PC-3 (cell line): Measurements from ENCODE around the gene MFSD2B. TPM values are rescaled to one million over a fixed set of nuclear protein-coding genes. Genes with fewer than 3 reads are reported as not detected.

Experiments used
- ATAC-seq: fragments of 200-7000 bp; cut with Tn5 transposase; 2 replicates; pipeline ENCODE4 v1.9.1; 2020; ENCODE audit warnings: mild to moderate bottlenecking, moderate library complexity
- BruUV-seq: library from RNA; stranded (reverse); fragments of 400-500 nt; replicated peaks from 2 replicates; lab custom pipeline; 2021; lab: Mats Ljungman, UMichigan
- CTCF ChIA-PET: fragments of 300-600 bp; sonication (Branson Sonifier 250); formaldehyde crosslinking; loops from one replicate; lab custom pipeline; 2022; ENCODE audit warnings: antibody characterized with exemption; lab: Charles Lee
- POLR2A ChIA-PET: fragments of 300-600 bp; sonication (Branson Sonifier 250); formaldehyde crosslinking; loops from one replicate; lab custom pipeline; 2022; ENCODE audit warnings: antibody characterized with exemption; ENCODE audit not compliant: unreplicated experiment; lab: Charles Lee
- DNase-seq: peaks from one replicate; pipeline ENCODE4 v3.0.0-alpha.2; 2015
- H2AFZ ChIP-seq: fragments of 300-600 bp; sonication (generic); 2 replicates; pipeline ENCODE4 v1.6.0; 2016; ENCODE audit warnings: antibody characterized with exemption, low read length
- H3F3A ChIP-seq: fragments of 300-600 bp; sonication (generic); one replicate; pipeline ENCODE4 v1.6.0; 2017; ENCODE audit warnings: antibody characterized with exemption, low read length, control low read depth, mild to moderate bottlenecking; ENCODE audit not compliant: unreplicated experiment
- H3K27ac ChIP-seq: fragments of 300-600 bp; sonication (generic); 2 replicates; pipeline ENCODE4 v1.5.1; 2016; ENCODE audit warnings: mild to moderate bottlenecking, low read length
- H3K27me3 ChIP-seq: fragments of 300-600 bp; sonication (generic); 2 replicates; pipeline ENCODE4 v1.6.1; 2016; ENCODE audit warnings: low read length, mixed read lengths
- H3K36me3 ChIP-seq: fragments of 300-600 bp; sonication (generic); 2 replicates; pipeline ENCODE4 v1.6.1; 2016; ENCODE audit warnings: low read depth, mixed run types, low read length, mixed read lengths
- H3K4me1 ChIP-seq: fragments of 300-600 bp; sonication (generic); 2 replicates; pipeline ENCODE4 v1.5.1; 2016; ENCODE audit warnings: low read length; ENCODE audit not compliant: insufficient read depth
- H3K4me2 ChIP-seq: fragments of 300-600 bp; sonication (generic); 2 replicates; pipeline ENCODE4 v1.6.0; 2016; ENCODE audit warnings: low read length
- H3K4me3 ChIP-seq: fragments of 300-600 bp; sonication (generic); 2 replicates; pipeline ENCODE4 v1.5.1; 2016; ENCODE audit warnings: mild to moderate bottlenecking, low read length, mixed read lengths
- H3K79me2 ChIP-seq: fragments of 300-600 bp; sonication (generic); 2 replicates; pipeline ENCODE4 v1.6.1; 2017; ENCODE audit warnings: low read length, mixed read lengths
- H3K9ac ChIP-seq: fragments of 300-600 bp; sonication (generic); 2 replicates; pipeline ENCODE4 v1.6.0; 2016; ENCODE audit warnings: mild to moderate bottlenecking, low read length
- H3K9me2 ChIP-seq: fragments of 300-600 bp; sonication (generic); replicated peaks from 2 replicates; pipeline ENCODE4 v1.6.1; 2016; ENCODE audit warnings: mixed run types, low read length, mixed read lengths
- H3K9me3 ChIP-seq: fragments of 300-600 bp; sonication (generic); 2 replicates; pipeline ENCODE4 v1.6.1; 2016; ENCODE audit warnings: low read length, mixed read lengths
- H4K20me1 ChIP-seq: fragments of 300-600 bp; sonication (generic); 2 replicates; pipeline ENCODE4 v1.6.1; 2016; ENCODE audit warnings: low read length, mixed read lengths
- EZH2 ChIP-seq: fragments of 300-600 bp; sonication (generic); IDR thresholded peaks from one replicate; pipeline ENCODE4 v1.6.1; 2017; ENCODE audit warnings: antibody characterized with exemption, mild to moderate bottlenecking, low read length; ENCODE audit not compliant: unreplicated experiment
- EZH2phosphoT487 ChIP-seq: fragments of 300-600 bp; sonication (generic); IDR thresholded peaks from 2 replicates; pipeline ENCODE4 v1.6.1; 2018; ENCODE audit warnings: mild to moderate bottlenecking, antibody characterized with exemption, low read length, borderline replicate concordance
- intact Hi-C: fragments of 100-400 bp; cut with micrococcal nuclease; formaldehyde crosslinking; loops from 2 replicates; pipeline ENCODE4 v1.9.0; 2023
- total RNA-seq: library from RNA; depleted of rRNA; stranded (reverse); fragments of >200 nt; gene quantifications from 2 replicates; pipeline ENCODE4 v1.2.3, GENCODE V29; 2014
- TF ChIP-seq, protein P1 (sequence below): fragments of 300-600 bp; sonication (generic); conservative IDR thresholded peaks from 2 replicates; pipeline ENCODE4 v1.5.1; 2017; ENCODE audit warnings: antibody characterized with exemption, low read depth, mild to moderate bottlenecking, low read length

Gene MFSD2B
- total RNA-seq, 1 experiment from 2014 or later, result not detected

DNA sequence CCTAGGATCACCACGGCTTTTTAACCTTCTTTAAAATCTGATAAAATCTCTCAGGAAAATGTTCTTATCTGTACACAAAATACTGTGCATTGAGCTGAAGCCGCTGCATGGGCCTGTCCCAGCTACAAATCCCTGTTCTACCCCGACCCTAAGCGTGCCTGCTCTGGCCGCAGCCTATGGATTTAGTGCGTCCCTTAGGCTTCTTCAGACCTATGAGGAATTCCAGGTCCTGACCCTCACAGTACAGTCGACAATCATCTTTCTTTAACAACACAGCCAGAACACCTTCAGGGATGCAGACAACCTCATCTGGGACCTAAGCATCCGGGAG is 37.8 kb downstream of the MFSD2B start:
- intact Hi-C loops, result loop anchor here (1.0 kb wide), 3 partner anchors 29 to 59 kb away; partner anchors contain the start of gene SF3B6
- TSS peak; percentile 94 for BruUV-seq
- Histone ChIP-seq H3K27ac (no peak overlapping the region), H3K36me3 (no peaks in the 10 kb centered on the region), H3K4me1 (peaks cover 11% of the 10 kb centered on the region), H3K9ac (peak overlapping the region; percentile 40; the same call in 1 of the 2 replicates), H3K9me2 (no peaks in the 10 kb centered on the region), H3F3A (no peaks in the 10 kb centered on the region), H3K4me3 (peak overlapping the region; percentile 91; the same call in 1 of the 2 replicates), H3K9me3 (no peaks in the 10 kb centered on the region), H2AFZ (peak overlapping the region; percentile 100), H4K20me1 (no peaks in the 10 kb centered on the region), H3K4me2 (peak overlapping the region; percentile 81), H3K79me2 (peaks cover 33% of the 10 kb centered on the region), H3K27me3 (no peaks in the 10 kb centered on the region)
- ChIA-PET POLR2A (interaction anchor here (0.6 to 0.8 kb wide), 3 partner anchors 32 to 611 kb away, joined by 3 to 4 read pairs (median 3); partner anchors contain the start of gene ATAD2B), CTCF (interaction anchor here (0.6 kb wide), 1 partner anchor 29 kb away, joined by 3 read pairs; no protein-coding TSS in a partner anchor)
- no peak for DNase-seq
- TF ChIP-seq EZH2 (no peak), EZH2phosphoT487 (no peak)
- TF ChIP-seq, protein P1, sequence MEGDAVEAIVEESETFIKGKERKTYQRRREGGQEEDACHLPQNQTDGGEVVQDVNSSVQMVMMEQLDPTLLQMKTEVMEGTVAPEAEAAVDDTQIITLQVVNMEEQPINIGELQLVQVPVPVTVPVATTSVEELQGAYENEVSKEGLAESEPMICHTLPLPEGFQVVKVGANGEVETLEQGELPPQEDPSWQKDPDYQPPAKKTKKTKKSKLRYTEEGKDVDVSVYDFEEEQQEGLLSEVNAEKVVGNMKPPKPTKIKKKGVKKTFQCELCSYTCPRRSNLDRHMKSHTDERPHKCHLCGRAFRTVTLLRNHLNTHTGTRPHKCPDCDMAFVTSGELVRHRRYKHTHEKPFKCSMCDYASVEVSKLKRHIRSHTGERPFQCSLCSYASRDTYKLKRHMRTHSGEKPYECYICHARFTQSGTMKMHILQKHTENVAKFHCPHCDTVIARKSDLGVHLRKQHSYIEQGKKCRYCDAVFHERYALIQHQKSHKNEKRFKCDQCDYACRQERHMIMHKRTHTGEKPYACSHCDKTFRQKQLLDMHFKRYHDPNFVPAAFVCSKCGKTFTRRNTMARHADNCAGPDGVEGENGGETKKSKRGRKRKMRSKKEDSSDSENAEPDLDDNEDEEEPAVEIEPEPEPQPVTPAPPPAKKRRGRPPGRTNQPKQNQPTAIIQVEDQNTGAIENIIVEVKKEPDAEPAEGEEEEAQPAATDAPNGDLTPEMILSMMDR, result no peak
- ATAC-seq, result peak; percentile 7

DNA sequence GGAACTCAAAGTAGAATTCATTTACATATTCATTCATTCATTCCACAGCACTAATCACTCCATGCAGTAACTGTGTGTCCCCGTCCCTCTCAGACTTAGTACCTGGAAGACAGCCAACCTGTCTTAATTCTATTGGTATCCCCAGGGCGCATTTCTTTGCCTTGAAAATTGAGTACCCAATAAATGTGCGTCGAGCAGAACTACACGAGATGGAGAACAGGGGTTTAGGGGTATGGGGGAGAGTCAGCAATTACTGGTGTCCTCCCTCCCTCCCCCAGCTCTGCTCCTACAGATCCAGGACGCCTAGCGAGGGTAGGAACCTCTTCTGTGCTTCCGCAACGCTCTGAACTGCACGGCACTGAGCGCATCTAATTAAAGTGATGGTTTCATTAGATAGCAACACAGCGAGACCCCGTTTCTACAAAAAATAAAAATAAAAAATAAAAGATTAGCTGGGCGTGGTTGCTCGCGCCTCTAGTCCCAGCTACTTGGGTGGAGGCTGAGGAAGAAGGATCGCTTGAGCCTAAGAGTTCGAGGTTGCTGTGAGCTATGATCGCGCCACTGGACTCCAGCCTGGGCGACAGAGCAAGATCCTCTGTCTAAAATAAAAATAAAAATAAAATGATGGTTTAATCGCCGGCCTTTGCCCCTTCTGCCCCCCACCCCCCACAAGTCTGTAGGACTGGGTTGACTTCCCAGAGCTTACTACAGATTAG is 39.0 kb downstream of the MFSD2B start:
- H3K9ac ChIP-seq, result no peak overlapping the region
- ChIA-PET POLR2A (no interaction called here), CTCF (no interaction called here)
- no peaks in the 10 kb centered on the region for H3K36me3 ChIP-seq
- no peaks in the 10 kb centered on the region for H3K9me2 ChIP-seq
- H3K4me3 ChIP-seq, result peak overlapping the region; percentile 64
- peak overlapping the region; percentile 84 for H3K4me2 ChIP-seq
- no TSS peak for BruUV-seq
- H3K27me3 ChIP-seq, result no peaks in the 10 kb centered on the region
- DNase-seq, result no peak
- TF ChIP-seq, protein P1, result no peak
- TF ChIP-seq EZH2 (no peak), EZH2phosphoT487 (no peak)
- intact Hi-C loops, result no loop called here
- H4K20me1 ChIP-seq, result no peaks in the 10 kb centered on the region
- H2AFZ ChIP-seq, result peak overlapping the region; percentile 88
- no peaks in the 10 kb centered on the region for H3F3A ChIP-seq
- peaks cover 11% of the 10 kb centered on the region for H3K4me1 ChIP-seq
- H3K27ac ChIP-seq, result no peak overlapping the region
- H3K9me3 ChIP-seq, result no peaks in the 10 kb centered on the region
- no peak for ATAC-seq
- H3K79me2 ChIP-seq, result peaks cover 22% of the 10 kb centered on the region
